Neutrophil (primary cell): Measurements from ENCODE around the gene GOT2.

Experiments used
- H3K27ac ChIP-seq: fragments of 200-600 bp; sonication (generic); 2 replicates; pipeline ENCODE4 v1.5.1; 2016; ENCODE audit warnings: mild to moderate bottlenecking, moderate library complexity
- H3K27me3 ChIP-seq: fragments of 200-600 bp; sonication (generic); 2 replicates; pipeline ENCODE4 v1.6.0; 2016; ENCODE audit warnings: mild to moderate bottlenecking
- H3K36me3 ChIP-seq: fragments of 200-600 bp; sonication (generic); 2 replicates; pipeline ENCODE4 v1.5.1; 2017
- H3K4me1 ChIP-seq, 2 experiments: fragments of 200-600 bp in 1 of 2; sonication (generic) in 1 of 2; 1 replicate in 1 of 2; 2 replicates in 1 of 2; pipeline versions ENCODE4 v1.5.1 to v1.6.1; 2013 to 2016; ENCODE audit warnings: low read depth in 1 of 2, low read length in 1 of 2, mild to moderate bottlenecking in 1 of 2, moderate library complexity in 1 of 2; ENCODE audit not compliant: control insufficient read depth in 1 of 2, insufficient read depth in 1 of 2
- H3K4me3 ChIP-seq, 2 experiments: fragments of 200-600 bp in 1 of 2; sonication (generic) in 1 of 2; 1 replicate in 1 of 2; 2 replicates in 1 of 2; pipeline ENCODE4 v1.5.1; 2013 to 2016; ENCODE audit warnings: low read depth in 1 of 2, low read length in 1 of 2, mild to moderate bottlenecking in 1 of 2, moderate library complexity in 1 of 2
- H3K9me3 ChIP-seq: fragments of 200-600 bp; sonication (generic); 2 replicates; pipeline ENCODE4 v1.5.1; 2016
- CTCF ChIP-seq: fragments of 200-600 bp; sonication (generic); IDR thresholded peaks from 2 replicates; pipeline ENCODE4 v1.5.1; 2016; ENCODE audit warnings: antibody characterized with exemption

Gene GOT2

GRCh38 chr16:58685084-58685449, 49.0 kb downstream of the GOT2 start:
- Histone ChIP-seq H3K4me3 (peak overlapping the region in 1 of 2 experiments; percentile 67), H3K9me3 (no peaks in the 10 kb centered on the region), H3K36me3 (no peaks in the 10 kb centered on the region), H3K27ac (no peak overlapping the region), H3K4me1 (peaks cover 6 to 11% of the 10 kb centered on the region in 2 experiments), H3K27me3 (peaks cover 13% of the 10 kb centered on the region)
- TF ChIP-seq CTCF = no peak

- Histone ChIP-seq H3K9me3 (no peaks in the 10 kb centered on the region), H3K27ac (no peak within 1 kb of the TSS), H3K36me3 (no peaks in the 10 kb centered on the region), H3K4me1 (peaks cover 6 to 11% of the 10 kb centered on the region in 2 experiments), H3K4me3 (peak within 1 kb of the TSS; percentile 65 to 67), H3K27me3 (peaks cover 9% of the 10 kb centered on the region)
- no peak for TF ChIP-seq CTCF
These were observed 49.6 kb downstream of the GOT2 start, which contains the start of gene SLC38A7 for GRCh38 chr16:58684354-58685083. SLC38A7 (minus strand) TSS chr16:58684770; CDS start chr16:58680126, 4,644 bp downstream.

- no peaks in the 10 kb centered on the region for H3K9me3 ChIP-seq
- H3K27ac ChIP-seq = no peak overlapping the region
- H3K4me3 ChIP-seq = peak overlapping the region; percentile 65 to 67
- no peak for TF ChIP-seq CTCF
- no peaks in the 10 kb centered on the region for H3K36me3 ChIP-seq
- H3K4me1 ChIP-seq = peaks cover 6 to 11% of the 10 kb centered on the region in 2 experiments
- peaks cover 3% of the 10 kb centered on the region for H3K27me3 ChIP-seq
These were observed 50.1 kb downstream of the GOT2 start for GRCh38 chr16:58684001-58684353.

- Histone ChIP-seq H3K4me1 (peaks cover 6 to 10% of the 10 kb centered on the region in 2 experiments), H3K4me3 (no peak overlapping the region), H3K27me3 (no peaks in the 10 kb centered on the region), H3K27ac (no peak overlapping the region), H3K9me3 (no peaks in the 10 kb centered on the region), H3K36me3 (no peaks in the 10 kb centered on the region)
- TF ChIP-seq CTCF = no peak
These were observed 54.4 kb downstream of the GOT2 start for GRCh38 chr16:58679763-58680162.

DNA sequence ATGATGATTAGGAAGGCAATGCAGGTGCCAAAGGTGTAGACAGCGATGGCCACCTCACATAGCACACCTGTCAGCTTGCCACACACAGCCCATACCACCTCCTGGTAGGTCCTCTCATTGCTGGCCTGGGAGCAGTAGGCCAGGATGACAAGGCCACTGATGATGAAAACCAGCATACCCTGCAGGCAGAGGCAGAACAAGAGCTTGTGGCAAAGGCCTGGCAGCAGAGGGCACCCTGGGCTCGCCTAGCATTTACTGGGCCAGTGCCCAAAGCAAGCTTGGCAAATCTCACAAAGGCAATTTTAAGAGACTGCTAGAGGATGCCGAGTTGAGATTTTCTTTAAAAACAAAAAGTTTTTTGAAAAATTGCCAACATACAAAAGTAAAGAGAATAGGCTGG, 55.4 kb downstream of the GOT2 start:
- Histone ChIP-seq H3K36me3 (no peaks in the 10 kb centered on the region), H3K4me1 (peaks cover 0 to under 1% of the 10 kb centered on the region in 2 experiments), H3K9me3 (no peaks in the 10 kb centered on the region), H3K4me3 (no peak overlapping the region), H3K27ac (no peak overlapping the region), H3K27me3 (no peaks in the 10 kb centered on the region)
- no peak for TF ChIP-seq CTCF
